Mammary epithelial cell (primary cell): Measurements from ENCODE around the gene NHLRC2.

ENCODE experiments used
- EZH2 ChIP-seq: IDR thresholded peaks from 2 replicates; pipeline ENCODE4 v1.6.1; 2012; ENCODE audit warnings: low read length, inconsistent platforms, borderline replicate concordance
- TF ChIP-seq, protein P1 (sequence below), 2 donors: IDR thresholded peaks in 1 of 2; conservative IDR thresholded peaks in 1 of 2; 2 replicates each; pipeline ENCODE4 v1.5.1; 2011 to 2012; ENCODE audit warnings: inconsistent platforms in 2 of 2, low read length in 2 of 2, mild to moderate bottlenecking in 2 of 2, control low read depth in 1 of 2, low read depth in 1 of 2; ENCODE audit not compliant: insufficient read depth in 1 of 2; ENCODE audit errors: extremely low read depth in 1 of 2

DNA sequence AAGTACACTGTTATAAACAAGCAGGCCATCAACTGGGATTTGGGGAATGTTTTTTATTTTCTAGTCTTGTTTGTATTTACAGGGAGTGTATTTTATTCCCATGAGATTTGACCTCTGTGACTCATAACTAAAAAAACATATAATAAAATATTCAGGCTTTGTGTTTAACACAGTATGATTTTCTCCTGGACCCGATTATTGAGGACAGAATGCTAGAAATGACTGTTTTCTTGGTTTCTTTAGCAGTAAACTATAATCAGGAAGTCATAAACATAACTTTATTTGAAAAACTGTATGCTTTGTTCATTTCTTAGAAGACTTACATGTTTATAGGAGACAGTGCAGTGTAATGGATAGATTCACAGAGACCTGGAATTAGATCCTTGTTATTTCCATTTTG is 2.1 kb downstream of the NHLRC2 start:
- TF ChIP-seq, protein P1, sequence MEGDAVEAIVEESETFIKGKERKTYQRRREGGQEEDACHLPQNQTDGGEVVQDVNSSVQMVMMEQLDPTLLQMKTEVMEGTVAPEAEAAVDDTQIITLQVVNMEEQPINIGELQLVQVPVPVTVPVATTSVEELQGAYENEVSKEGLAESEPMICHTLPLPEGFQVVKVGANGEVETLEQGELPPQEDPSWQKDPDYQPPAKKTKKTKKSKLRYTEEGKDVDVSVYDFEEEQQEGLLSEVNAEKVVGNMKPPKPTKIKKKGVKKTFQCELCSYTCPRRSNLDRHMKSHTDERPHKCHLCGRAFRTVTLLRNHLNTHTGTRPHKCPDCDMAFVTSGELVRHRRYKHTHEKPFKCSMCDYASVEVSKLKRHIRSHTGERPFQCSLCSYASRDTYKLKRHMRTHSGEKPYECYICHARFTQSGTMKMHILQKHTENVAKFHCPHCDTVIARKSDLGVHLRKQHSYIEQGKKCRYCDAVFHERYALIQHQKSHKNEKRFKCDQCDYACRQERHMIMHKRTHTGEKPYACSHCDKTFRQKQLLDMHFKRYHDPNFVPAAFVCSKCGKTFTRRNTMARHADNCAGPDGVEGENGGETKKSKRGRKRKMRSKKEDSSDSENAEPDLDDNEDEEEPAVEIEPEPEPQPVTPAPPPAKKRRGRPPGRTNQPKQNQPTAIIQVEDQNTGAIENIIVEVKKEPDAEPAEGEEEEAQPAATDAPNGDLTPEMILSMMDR (conservative IDR thresholded peaks at IDR 0.05 in 1 of 2, IDR thresholded peaks at IDR 0.05 in 1 of 2; ENCODE audit: extremely low read depth in 1 of 2, insufficient read depth in 1 of 2, low read depth in 1 of 2, low read length in 2 of 2): no peak
- TF ChIP-seq EZH2: no peak
